ENCODE data around the gene TMCO5A. TPM values are rescaled to one million over a fixed set of nuclear protein-coding genes. Genes with fewer than 3 reads are reported as not detected.
"Not testable (repeated sequence)": the region's sequence is repeated elsewhere in the genome, so short reads cannot be mapped to it uniquely, and the experiment has no call there.

The TMCO5A gene
- polyA plus RNA-seq, 1 experiment: not detected

DNA sequence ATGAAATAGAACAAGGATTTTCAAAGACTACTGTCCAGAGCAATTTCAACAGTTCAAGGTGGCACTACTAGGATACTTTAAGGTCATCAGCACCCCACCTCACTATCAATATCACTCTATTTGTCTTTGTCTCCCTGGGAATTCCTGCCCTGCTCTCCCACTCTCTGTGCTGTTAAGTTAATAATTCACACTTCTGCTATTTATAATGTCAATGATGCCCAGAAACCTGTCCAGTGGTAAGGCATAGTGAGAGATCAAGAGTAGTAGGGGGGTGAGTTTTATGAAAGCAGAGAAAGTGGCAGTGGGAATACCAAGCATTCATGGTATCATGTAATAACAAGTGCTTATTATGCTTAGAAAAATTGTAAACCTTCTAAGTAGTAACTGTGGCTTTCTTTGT is 7.3 kb downstream of the TMCO5A start:
- Histone ChIP-seq H3K4me3 (ENCODE audit: low read depth, low read length) (no peak overlapping the region), H3K9me3 (ENCODE audit: control insufficient read depth, insufficient read depth, low read length) (no peaks in the 10 kb centered on the region), H3K27ac (ENCODE audit: low read depth, low read length) (no peak overlapping the region), H3K27me3 (ENCODE audit: control insufficient read depth, insufficient read depth, low read length) (no peaks in the 10 kb centered on the region)
- no peak for DNase-seq (ENCODE audit: low read depth, low spot score)
- ChIA-PET POLR2A (no interaction called here), CTCF (no interaction called here)
- TF ChIP-seq, protein P1, sequence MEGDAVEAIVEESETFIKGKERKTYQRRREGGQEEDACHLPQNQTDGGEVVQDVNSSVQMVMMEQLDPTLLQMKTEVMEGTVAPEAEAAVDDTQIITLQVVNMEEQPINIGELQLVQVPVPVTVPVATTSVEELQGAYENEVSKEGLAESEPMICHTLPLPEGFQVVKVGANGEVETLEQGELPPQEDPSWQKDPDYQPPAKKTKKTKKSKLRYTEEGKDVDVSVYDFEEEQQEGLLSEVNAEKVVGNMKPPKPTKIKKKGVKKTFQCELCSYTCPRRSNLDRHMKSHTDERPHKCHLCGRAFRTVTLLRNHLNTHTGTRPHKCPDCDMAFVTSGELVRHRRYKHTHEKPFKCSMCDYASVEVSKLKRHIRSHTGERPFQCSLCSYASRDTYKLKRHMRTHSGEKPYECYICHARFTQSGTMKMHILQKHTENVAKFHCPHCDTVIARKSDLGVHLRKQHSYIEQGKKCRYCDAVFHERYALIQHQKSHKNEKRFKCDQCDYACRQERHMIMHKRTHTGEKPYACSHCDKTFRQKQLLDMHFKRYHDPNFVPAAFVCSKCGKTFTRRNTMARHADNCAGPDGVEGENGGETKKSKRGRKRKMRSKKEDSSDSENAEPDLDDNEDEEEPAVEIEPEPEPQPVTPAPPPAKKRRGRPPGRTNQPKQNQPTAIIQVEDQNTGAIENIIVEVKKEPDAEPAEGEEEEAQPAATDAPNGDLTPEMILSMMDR (IDR thresholded peaks at IDR 0.05; ENCODE audit: low read depth, low read length): no peak

DNA sequence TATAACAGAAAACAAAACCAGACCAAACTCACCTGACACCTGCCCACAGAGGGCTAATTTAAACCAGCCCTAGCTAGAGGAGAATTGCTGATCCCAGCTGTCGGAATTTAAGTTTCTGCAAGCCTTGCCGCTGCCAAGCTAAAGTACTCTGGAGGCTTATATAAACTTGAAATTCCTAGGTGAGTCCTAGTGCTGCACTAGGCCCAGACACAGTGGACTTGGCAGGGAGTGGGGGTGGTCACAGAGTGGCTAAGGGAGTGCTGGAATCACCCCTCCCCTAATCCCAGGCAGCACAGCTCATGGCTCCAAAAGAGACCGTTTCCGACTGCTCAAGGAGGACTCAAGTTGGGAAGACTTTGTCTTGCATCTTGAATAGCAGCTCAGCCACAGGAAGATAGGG is 17.6 kb downstream of the TMCO5A start:
- Histone ChIP-seq H3K27me3 (ENCODE audit: control insufficient read depth, insufficient read depth, low read length) (peaks cover 24% of the 10 kb centered on the region), H3K9me3 (ENCODE audit: control insufficient read depth, insufficient read depth, low read length) (no peaks in the 10 kb centered on the region), H3K4me3 (ENCODE audit: low read depth, low read length) (no peak overlapping the region), H3K27ac (ENCODE audit: low read depth, low read length) (no peak overlapping the region)
- TF ChIP-seq, protein P1 (IDR thresholded peaks at IDR 0.05; ENCODE audit: low read depth, low read length): no peak
- no peak for DNase-seq (ENCODE audit: low read depth, low spot score)
- ChIA-PET POLR2A (no interaction called here), CTCF (interaction anchor here (0.9 kb wide), 1 partner anchor 39 kb away, joined by 3 read pairs; no protein-coding TSS in a partner anchor)

DNA sequence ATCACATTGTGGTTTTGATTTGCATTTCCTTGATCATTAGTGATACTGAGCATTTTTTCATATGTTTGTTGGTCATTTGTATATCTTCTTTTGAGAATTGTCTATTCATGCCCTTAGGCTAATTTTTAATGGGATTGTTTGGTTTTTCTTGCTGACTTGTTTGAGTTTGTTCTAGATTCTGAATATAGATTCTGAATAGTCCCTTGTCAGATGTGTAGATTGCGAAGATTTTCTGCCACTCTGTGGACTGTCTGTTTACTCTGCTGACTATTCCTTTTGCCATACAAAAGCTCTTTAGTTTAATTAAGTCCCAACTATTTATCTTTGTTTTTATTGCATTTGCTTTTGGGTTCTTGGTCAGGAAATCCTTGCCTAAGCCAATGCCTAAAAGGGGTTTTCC is 26.3 kb downstream of the TMCO5A start:
- CTCF ChIA-PET; H3K9me3 ChIP-seq (ENCODE audit: control insufficient read depth, insufficient read depth, low read length); H3K27ac ChIP-seq (ENCODE audit: low read depth, low read length); POLR2A ChIA-PET; H3K4me3 ChIP-seq (ENCODE audit: low read depth, low read length); DNase-seq (ENCODE audit: low read depth, low spot score): not testable (repeated sequence)
- peaks cover 12% of the 10 kb centered on the region for H3K27me3 ChIP-seq (ENCODE audit: control insufficient read depth, insufficient read depth, low read length)

DNA sequence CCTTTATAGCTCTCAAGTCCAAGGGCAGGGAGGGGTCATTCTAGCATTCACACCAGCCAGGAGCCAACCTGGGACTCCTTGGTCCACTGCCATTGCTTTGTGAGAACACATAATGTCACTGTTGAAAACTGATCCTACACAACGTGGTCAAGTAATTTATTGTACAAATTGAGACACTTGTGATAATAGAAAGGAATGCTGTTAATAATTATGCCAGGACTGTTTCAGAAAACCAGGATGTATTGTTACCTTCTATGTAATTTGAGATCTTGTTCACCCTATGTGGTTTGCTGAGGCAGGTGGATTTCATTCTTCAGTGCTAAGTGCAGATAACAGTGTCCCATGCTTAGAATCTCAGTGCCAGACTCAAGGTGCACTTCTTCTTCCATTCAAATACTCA is 33.3 kb downstream of the TMCO5A start:
- no peak overlapping the region for H3K27ac ChIP-seq (ENCODE audit: low read depth, low read length)
- CTCF ChIA-PET: no interaction called here

DNA sequence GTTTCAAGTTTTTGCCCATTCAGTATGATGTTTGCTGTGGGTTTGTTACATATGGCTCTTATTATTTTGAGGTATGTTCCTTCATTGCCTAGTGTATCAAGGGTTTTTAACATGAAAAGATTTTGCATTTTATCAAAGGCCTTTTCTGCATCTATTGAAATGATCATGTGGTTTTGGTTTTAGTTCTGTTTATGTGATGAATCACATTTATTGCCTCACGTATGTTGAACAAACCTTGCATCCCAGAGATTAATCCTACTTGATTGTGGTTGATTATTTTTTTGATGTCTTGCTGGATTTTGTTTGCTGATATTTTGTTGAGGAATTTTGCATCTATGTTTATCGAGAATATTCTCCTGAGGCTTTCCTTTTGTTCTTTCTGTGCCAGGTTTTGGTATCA is 39.4 kb downstream of the TMCO5A start:
- DNase-seq (ENCODE audit: low read depth, low spot score): no peak
- POLR2A ChIA-PET: no interaction called here

More for the DNA sequence above, 33.3 kb downstream of the TMCO5A start:
- Histone ChIP-seq H3K4me3 (ENCODE audit: low read depth, low read length) (no peak overlapping the region), H3K9me3 (ENCODE audit: control insufficient read depth, insufficient read depth, low read length) (no peaks in the 10 kb centered on the region), H3K27me3 (ENCODE audit: control insufficient read depth, insufficient read depth, low read length) (peaks cover 4% of the 10 kb centered on the region)
- DNase-seq (ENCODE audit: low read depth, low spot score): no peak
- POLR2A ChIA-PET: no interaction called here
- TF ChIP-seq, protein P1 (IDR thresholded peaks at IDR 0.05; ENCODE audit: low read depth, low read length): no peak

More for the DNA sequence above, 39.4 kb downstream of the TMCO5A start:
- TF ChIP-seq, protein P1 (IDR thresholded peaks at IDR 0.05; ENCODE audit: low read depth, low read length): no peak
- Histone ChIP-seq H3K27me3 (ENCODE audit: control insufficient read depth, insufficient read depth, low read length) (no peaks in the 10 kb centered on the region), H3K4me3 (ENCODE audit: low read depth, low read length) (no peak overlapping the region), H3K27ac (ENCODE audit: low read depth, low read length) (no peak overlapping the region), H3K9me3 (ENCODE audit: control insufficient read depth, insufficient read depth, low read length) (no peaks in the 10 kb centered on the region; the same call in 1 of the 2 replicates)
- CTCF ChIA-PET: no interaction called here

All from AG04450 (cell line).